Peyer's patch (tissue), 4 donors: ENCODE measurements around the gene SORL1. TPM values are rescaled to one million over a fixed set of nuclear protein-coding genes. Genes with fewer than 3 reads are reported as not detected.
A peak's percentile ranks its signal among the peaks of the same experiment; 100 is the strongest.

Experiments
- DNase-seq, 3 donors: peaks; one replicate each; pipeline ENCODE4 v3.0.0-alpha.2; 2017 to 2019
- H3K27ac ChIP-seq, 4 donors: fragments of 200-600 bp; sonication (generic); one replicate each; pipeline ENCODE4 v1.5.1; 2016 to 2019
- H3K27me3 ChIP-seq, 2 donors: fragments of 200-600 bp; sonication (generic); one replicate each; pipeline ENCODE4 v1.5.1; 2019
- H3K36me3 ChIP-seq, 3 donors: fragments of 200-600 bp; sonication (generic); one replicate each; pipeline ENCODE4 v1.5.1; 2016 to 2019
- H3K4me1 ChIP-seq, 4 donors: fragments of 200-600 bp; sonication (generic); one replicate each; pipeline ENCODE4 v1.5.1; 2016 to 2019
- H3K4me3 ChIP-seq, 4 donors: fragments of 200-600 bp; sonication (generic); 1 replicate in 3 of 4; 2 replicates in 1 of 4; pipeline ENCODE4 v1.5.1; 2016 to 2019; ENCODE audit warnings: mild to moderate bottlenecking in 1 of 4
- H3K9me3 ChIP-seq, 4 donors: fragments of 200-600 bp; sonication (generic); one replicate each; pipeline ENCODE4 v1.5.1; 2016 to 2019; ENCODE audit warnings: mild to moderate bottlenecking in 1 of 4
- POLR2A ChIP-seq, 2 donors: fragments of 450-650 bp; IDR thresholded peaks; one replicate each; pipeline ENCODE4 v1.5.1; 2017; ENCODE audit warnings: antibody characterized with exemption in 2 of 2, mild to moderate bottlenecking in 2 of 2, moderate library complexity in 2 of 2
- total RNA-seq, 4 donors: library from RNA; depleted of rRNA; stranded (reverse); fragments of >200 nt; gene quantifications; one replicate each; pipeline ENCODE4 v1.1.0, GENCODE V29; 2016
- TF ChIP-seq, protein P1 (sequence below), 6 experiments: fragments of 450-650 bp in 4 of 6; fragments of 200-600 bp in 2 of 6; sonication (generic) in 1 of 6; IDR thresholded peaks; one replicate each; pipeline ENCODE4 v1.5.1; 2017 to 2019; ENCODE audit warnings: antibody characterized with exemption in 6 of 6, mild to moderate bottlenecking in 3 of 6, moderate library complexity in 1 of 6

SORL1 gene
- total RNA-seq, 4 donors from 2014 or later = 52.0 to 282 (median 191) TPM

DNA sequence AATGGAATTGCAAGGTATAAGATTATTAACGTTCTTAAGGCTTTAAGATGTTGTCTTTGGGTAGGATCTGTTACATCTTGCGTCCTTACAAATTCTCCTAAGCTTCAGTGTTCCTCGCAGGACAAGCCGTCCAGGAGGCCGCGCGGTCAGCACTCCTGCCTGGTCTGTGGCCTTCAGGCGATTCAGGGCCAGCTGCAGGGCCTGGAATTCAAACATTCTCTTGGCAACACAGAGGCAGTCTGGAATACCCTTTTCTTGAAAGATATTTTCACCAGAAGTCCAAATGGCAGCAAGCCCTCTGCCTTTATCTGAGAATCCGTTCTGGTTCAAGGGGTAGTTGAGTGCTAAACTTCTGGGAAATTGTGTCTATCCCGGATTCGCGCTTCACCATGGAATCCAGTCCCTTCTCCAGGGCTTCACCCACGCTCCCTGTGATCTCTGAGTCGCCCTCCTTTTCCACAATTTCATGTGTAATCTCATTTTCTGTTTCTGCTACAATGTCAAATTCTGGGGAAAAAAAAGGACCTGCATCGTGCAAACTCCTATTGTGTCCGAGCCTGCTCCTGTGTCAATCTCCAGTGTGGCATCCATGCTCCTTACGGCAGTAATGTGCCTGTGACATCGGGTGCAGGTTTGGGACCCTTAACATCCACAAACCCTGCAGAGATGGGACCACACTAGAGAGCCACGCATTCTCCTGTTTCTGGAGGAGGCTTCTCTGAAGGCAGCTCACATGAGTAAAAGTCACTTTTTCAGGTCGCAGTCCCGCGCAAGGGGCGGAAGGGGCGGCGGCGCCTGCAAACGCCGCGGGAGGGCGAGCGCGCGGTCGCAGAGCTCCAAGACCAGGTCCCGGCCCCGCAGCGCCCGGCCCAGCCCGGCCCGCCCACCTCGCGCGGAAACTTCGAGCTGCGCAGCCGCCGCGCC is 25.4 kb upstream of the SORL1 start:
- no peaks in the 10 kb centered on the region for H3K9me3 ChIP-seq
- peak overlapping the region; percentile 4 to 46 (median 30) for H3K4me3 ChIP-seq
- peaks cover 0 to 7% (median 0%) of the 10 kb centered on the region in 4 donors for H3K4me1 ChIP-seq
- DNase-seq = peak; percentile 45 to 75 (median 71)
- no peak overlapping the region for H3K27ac ChIP-seq
- no peaks in the 10 kb centered on the region for H3K27me3 ChIP-seq
- TF ChIP-seq POLR2A (IDR thresholded peaks at IDR 0.05) = no peak
- TF ChIP-seq, protein P1, sequence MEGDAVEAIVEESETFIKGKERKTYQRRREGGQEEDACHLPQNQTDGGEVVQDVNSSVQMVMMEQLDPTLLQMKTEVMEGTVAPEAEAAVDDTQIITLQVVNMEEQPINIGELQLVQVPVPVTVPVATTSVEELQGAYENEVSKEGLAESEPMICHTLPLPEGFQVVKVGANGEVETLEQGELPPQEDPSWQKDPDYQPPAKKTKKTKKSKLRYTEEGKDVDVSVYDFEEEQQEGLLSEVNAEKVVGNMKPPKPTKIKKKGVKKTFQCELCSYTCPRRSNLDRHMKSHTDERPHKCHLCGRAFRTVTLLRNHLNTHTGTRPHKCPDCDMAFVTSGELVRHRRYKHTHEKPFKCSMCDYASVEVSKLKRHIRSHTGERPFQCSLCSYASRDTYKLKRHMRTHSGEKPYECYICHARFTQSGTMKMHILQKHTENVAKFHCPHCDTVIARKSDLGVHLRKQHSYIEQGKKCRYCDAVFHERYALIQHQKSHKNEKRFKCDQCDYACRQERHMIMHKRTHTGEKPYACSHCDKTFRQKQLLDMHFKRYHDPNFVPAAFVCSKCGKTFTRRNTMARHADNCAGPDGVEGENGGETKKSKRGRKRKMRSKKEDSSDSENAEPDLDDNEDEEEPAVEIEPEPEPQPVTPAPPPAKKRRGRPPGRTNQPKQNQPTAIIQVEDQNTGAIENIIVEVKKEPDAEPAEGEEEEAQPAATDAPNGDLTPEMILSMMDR (IDR thresholded peaks at IDR 0.05) = peak in 3 of 6 experiments; percentile 28 to 42 (median 29)
- H3K36me3 ChIP-seq = no peaks in the 10 kb centered on the region

DNA sequence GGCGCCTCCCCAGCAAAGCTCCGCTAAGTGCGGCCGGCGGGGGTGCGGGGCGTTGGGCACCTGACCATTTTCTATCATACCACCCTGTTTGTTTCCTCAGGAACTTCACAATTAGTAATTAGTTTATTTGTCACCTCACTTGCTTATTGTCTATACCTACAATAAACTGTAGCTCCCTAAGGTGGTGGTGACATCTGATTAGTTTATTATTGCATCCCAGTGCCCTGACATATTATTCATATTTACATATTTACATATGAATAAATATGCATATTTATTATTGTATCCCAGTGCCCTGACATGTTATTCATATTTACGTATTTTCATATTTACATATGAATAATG is 24.7 kb upstream of the SORL1 start:
- no peaks in the 10 kb centered on the region for H3K9me3 ChIP-seq
- no peak for TF ChIP-seq POLR2A (IDR thresholded peaks at IDR 0.05)
- TF ChIP-seq, protein P1 (IDR thresholded peaks at IDR 0.05) = no peak
- DNase-seq = no peak
- no peak overlapping the region for H3K27ac ChIP-seq
- H3K27me3 ChIP-seq = no peaks in the 10 kb centered on the region
- peaks cover 0 to 7% (median 0%) of the 10 kb centered on the region in 4 donors for H3K4me1 ChIP-seq
- no peaks in the 10 kb centered on the region for H3K36me3 ChIP-seq
- peak overlapping the region; percentile 4 to 46 (median 30) for H3K4me3 ChIP-seq

DNA sequence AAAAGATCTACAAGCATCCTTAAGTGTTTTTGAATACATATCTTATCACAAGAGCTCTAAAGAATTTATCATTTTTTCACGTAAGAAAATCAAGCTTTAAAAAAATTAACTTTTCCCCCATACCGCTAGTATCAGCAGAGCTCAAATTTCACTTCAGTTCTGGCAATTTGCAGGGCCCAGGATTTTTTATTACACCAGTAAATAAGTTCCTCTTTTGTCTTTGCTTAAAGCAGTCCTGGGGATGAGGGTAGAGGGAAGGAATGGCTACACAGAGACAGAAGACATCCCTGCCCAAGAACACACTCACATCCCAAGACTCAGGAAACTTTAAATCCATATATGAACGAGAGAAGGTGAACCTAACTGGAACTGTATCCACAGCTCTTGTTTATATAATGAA is 22.6 kb upstream of the SORL1 start:
- H3K9me3 ChIP-seq = no peaks in the 10 kb centered on the region
- H3K4me3 ChIP-seq = no peak overlapping the region
- no peak overlapping the region for H3K27ac ChIP-seq
- no peaks in the 10 kb centered on the region for H3K36me3 ChIP-seq
- TF ChIP-seq POLR2A (IDR thresholded peaks at IDR 0.05) = no peak
- TF ChIP-seq, protein P1 (IDR thresholded peaks at IDR 0.05) = no peak
- no peaks in the 10 kb centered on the region for H3K27me3 ChIP-seq
- H3K4me1 ChIP-seq = peaks cover 0 to 7% (median 0%) of the 10 kb centered on the region in 4 donors
- DNase-seq = no peak

DNA sequence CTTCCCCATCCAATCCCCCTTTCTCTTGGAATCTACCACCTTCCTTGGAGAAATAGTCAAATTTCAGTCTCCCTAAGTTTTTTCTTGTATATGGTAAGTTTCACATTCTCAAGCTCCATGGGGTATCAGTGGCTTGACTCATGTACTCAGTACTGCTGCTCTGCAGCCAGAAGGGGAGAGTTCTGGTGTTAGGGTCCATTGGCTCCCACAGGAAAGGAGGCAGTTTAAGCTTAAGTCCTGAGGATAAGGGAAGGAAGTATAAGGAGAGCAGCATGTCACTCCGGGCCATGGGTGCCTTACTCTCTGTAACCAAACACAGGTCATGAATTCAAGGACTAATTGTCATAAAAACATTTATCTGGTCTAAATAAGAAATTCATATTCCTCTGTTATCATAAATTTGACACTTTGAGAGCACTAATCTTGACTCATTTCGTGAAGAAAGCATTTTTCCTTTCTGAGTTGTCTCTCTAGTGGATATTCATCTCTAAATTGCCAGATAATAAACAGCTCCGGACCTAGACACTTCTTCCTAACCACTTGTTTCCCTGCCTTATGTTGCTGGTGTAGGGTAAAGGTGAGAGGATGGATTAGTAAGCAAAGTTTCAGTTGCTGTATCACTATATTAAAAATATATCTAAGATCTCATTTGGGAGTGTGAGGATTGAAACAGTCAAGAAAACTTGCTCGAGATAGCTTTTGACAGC is 20.1 kb upstream of the SORL1 start:
- Histone ChIP-seq H3K27me3 (no peaks in the 10 kb centered on the region), H3K4me1 (peaks cover 0 to 6% (median 0%) of the 10 kb centered on the region in 4 donors), H3K9me3 (no peaks in the 10 kb centered on the region), H3K36me3 (no peaks in the 10 kb centered on the region), H3K4me3 (no peak overlapping the region), H3K27ac (no peak overlapping the region)
- no peak for DNase-seq
- TF ChIP-seq POLR2A (IDR thresholded peaks at IDR 0.05) = no peak
- TF ChIP-seq, protein P1 (IDR thresholded peaks at IDR 0.05) = no peak

DNA sequence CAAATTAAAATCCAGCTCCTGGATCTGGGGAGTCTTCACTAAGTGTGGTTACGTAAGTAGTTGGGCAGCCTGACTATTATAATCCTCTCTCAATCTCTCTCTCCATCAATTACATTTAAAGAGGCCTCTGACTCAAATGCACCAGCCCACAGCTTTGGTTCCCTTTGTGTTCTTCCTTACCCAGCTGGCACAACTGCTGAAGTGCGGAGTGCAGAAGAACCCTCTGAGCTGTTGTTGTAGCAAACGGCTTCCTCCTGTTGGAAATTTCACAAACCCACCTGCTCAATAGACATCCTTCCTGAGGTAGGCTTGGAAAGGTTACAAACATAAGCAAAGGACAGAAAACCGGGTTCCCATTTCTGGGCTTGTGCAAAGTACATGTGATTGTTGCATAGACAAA is 17.0 kb upstream of the SORL1 start:
- Histone ChIP-seq H3K9me3 (no peaks in the 10 kb centered on the region), H3K4me1 (no peaks in the 10 kb centered on the region), H3K4me3 (no peak overlapping the region), H3K27me3 (no peaks in the 10 kb centered on the region), H3K27ac (no peak overlapping the region), H3K36me3 (no peaks in the 10 kb centered on the region)
- TF ChIP-seq, protein P1 (IDR thresholded peaks at IDR 0.05) = no peak
- no peak for TF ChIP-seq POLR2A (IDR thresholded peaks at IDR 0.05)
- DNase-seq = no peak
